Osteoblast (primary cell): Measurements from ENCODE around the gene C1orf167. TPM values are rescaled to one million over a fixed set of nuclear protein-coding genes. Genes with fewer than 3 reads are reported as not detected.

Experiments
- DNase-seq: peaks from one replicate; pipeline ENCODE4 v3.0.0; 2011; ENCODE audit warnings: low spot score, mixed read lengths; ENCODE audit not compliant: insufficient read length; ENCODE audit errors: missing footprints
- H2AFZ ChIP-seq: 2 replicates; pipeline ENCODE4 v1.6.0; 2011; ENCODE audit warnings: mild to moderate bottlenecking, low read length
- H3K27ac ChIP-seq: 2 replicates; pipeline ENCODE4 v1.5.1; 2011; ENCODE audit warnings: mild to moderate bottlenecking, low read depth, low read length, moderate library complexity
- H3K27me3 ChIP-seq: 2 replicates; pipeline ENCODE4 v1.6.0; 2012; ENCODE audit warnings: mild to moderate bottlenecking, control low read depth, inconsistent platforms, low read length, moderate library complexity; ENCODE audit not compliant: insufficient read depth
- H3K36me3 ChIP-seq: 2 replicates; pipeline ENCODE4 v1.5.1; 2011; ENCODE audit warnings: mild to moderate bottlenecking, low read length, control low read depth, moderate library complexity; ENCODE audit not compliant: insufficient read depth
- H3K4me1 ChIP-seq: 2 replicates; pipeline ENCODE4 v1.5.1; 2011; ENCODE audit warnings: mild to moderate bottlenecking, low read length, control low read depth, moderate library complexity; ENCODE audit not compliant: insufficient read depth
- H3K4me2 ChIP-seq: 2 replicates; pipeline ENCODE4 v1.6.0; 2011; ENCODE audit warnings: mild to moderate bottlenecking, low read length; ENCODE audit not compliant: insufficient read depth
- H3K4me3 ChIP-seq: fragments of 200-600 bp; sonication (generic); 3 replicates; pipeline ENCODE4 v1.5.1; 2012; ENCODE audit warnings: mild to moderate bottlenecking, low read length, inconsistent platforms; ENCODE audit not compliant: insufficient read depth
- H3K79me2 ChIP-seq: 2 replicates; pipeline ENCODE4 v1.6.0; 2012; ENCODE audit warnings: mild to moderate bottlenecking, low read length, control low read depth, inconsistent platforms; ENCODE audit not compliant: insufficient read depth
- H3K9me3 ChIP-seq: 2 replicates; pipeline ENCODE4 v1.5.1; 2011; ENCODE audit warnings: low read depth, low read length, control low read depth
- H4K20me1 ChIP-seq: 2 replicates; pipeline ENCODE4 v1.6.0; 2012; ENCODE audit warnings: mild to moderate bottlenecking, low read length, control low read depth; ENCODE audit not compliant: insufficient read depth
- CTCF ChIP-seq: IDR thresholded peaks from 2 replicates; pipeline ENCODE4 v1.5.1; 2011; ENCODE audit warnings: mild to moderate bottlenecking, low read depth, low read length, moderate library complexity; ENCODE audit errors: extremely low read depth
- total RNA-seq: library from RNA; depleted of rRNA; stranded (reverse); fragments of >200 nt; gene quantifications from 2 replicates; pipeline ENCODE4 v1.2.3, GENCODE V29; 2012

C1orf167 gene
- total RNA-seq, 1 donor: not detected

- H4K20me1 ChIP-seq: no peaks in the 10 kb centered on the region
- no peak overlapping the region for H2AFZ ChIP-seq
- H3K79me2 ChIP-seq: no peaks in the 10 kb centered on the region
- H3K4me1 ChIP-seq: peaks cover 18% of the 10 kb centered on the region
- no peak for TF ChIP-seq CTCF
- no peaks in the 10 kb centered on the region for H3K9me3 ChIP-seq
- no peak for DNase-seq
- H3K4me2 ChIP-seq: no peak overlapping the region
- peaks cover 34% of the 10 kb centered on the region for H3K36me3 ChIP-seq
- H3K27me3 ChIP-seq: no peaks in the 10 kb centered on the region
- no peak overlapping the region for H3K27ac ChIP-seq
- no peak overlapping the region for H3K4me3 ChIP-seq
Observed at GRCh38 chr1:11795238-11795890, 33.4 kb downstream of the C1orf167 start.

DNA sequence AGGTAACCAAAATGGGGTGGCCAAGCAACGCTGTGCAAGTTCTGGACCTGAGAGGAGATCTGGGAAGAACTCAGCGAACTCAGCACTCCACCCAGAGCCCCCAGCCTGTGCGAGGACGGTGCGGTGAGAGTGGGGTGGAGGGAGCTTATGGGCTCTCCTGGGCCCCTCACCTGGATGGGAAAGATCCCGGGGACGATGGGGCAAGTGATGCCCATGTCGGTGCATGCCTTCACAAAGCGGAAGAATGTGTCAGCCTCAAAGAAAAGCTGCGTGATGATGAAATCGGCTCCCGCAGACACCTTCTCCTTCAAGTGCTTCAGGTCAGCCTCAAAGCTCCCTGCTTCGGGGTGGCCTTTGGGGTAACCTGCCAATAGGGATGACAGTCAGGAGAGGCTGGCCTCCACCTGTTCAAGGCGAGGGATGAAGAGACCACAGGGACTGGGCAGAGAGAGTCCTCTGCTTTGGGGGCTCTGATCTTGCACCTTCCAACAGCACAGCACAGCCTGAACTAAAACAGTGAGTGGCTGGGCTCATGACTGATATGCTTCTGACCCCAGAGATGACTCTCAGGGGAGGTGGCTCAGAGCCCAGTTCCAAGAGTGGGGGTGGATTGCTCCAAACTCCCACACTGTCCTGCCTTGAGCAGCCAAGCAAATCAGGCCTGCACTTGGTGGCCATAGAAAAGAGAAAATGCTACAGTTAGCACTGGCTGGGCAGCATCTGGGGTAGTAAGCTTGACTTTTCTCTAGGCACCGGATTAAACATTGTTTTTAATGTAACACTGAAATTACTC, 34.2 kb downstream of the C1orf167 start:
- Histone ChIP-seq H4K20me1 (no peaks in the 10 kb centered on the region), H3K4me1 (peaks cover 10% of the 10 kb centered on the region), H3K9me3 (no peaks in the 10 kb centered on the region), H3K79me2 (no peaks in the 10 kb centered on the region), H3K4me3 (no peak overlapping the region), H3K36me3 (peaks cover 41% of the 10 kb centered on the region), H2AFZ (no peak overlapping the region), H3K27ac (no peak overlapping the region), H3K4me2 (no peak overlapping the region), H3K27me3 (no peaks in the 10 kb centered on the region)
- no peak for TF ChIP-seq CTCF
- peak; percentile 77 for DNase-seq

DNA sequence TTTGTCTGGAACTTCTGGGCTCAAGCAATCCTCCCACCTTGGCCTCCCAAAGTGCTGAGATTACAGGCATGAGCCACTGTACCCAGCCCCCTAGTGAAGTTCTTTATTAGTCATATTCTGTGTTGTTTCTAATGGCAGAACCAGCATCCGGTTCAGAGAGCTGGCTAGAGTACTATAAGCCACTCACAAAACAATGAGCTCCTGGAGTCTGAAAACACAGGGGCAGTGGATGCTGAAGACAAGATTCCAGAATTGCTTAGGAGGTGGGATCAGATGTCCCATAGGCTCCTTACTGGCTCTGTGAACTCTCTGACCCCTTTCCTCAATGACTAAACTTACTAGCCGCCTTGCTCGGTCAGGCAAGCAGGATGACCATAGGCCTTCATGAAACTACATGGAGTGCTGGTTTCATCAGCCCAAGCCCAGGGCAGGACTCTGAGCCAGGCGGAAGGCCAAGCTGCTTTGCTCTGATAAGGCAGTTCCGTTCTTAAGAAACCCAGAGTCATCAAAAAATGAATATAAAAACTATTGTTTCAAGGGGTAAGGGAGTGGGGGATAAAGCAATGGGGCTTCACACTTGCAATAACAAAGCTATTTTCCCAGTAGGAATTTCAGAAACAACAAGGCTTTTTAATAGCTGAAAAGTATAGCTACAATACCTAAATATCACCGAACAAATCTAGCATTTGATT, 35.7 kb downstream of the C1orf167 start:
- Histone ChIP-seq H3K9me3 (no peaks in the 10 kb centered on the region), H3K27ac (no peak overlapping the region), H2AFZ (no peak overlapping the region), H3K36me3 (peaks cover 35% of the 10 kb centered on the region), H3K79me2 (peaks cover 8% of the 10 kb centered on the region), H3K27me3 (no peaks in the 10 kb centered on the region), H3K4me2 (no peak overlapping the region), H3K4me1 (peaks cover 17% of the 10 kb centered on the region), H3K4me3 (no peak overlapping the region), H4K20me1 (peaks cover 3% of the 10 kb centered on the region)
- TF ChIP-seq CTCF: no peak
- peak; percentile 85 for DNase-seq

GRCh38 chr1:11799099-11799498, 37.1 kb downstream of the C1orf167 start:
- Histone ChIP-seq H3K27ac (no peak overlapping the region), H3K36me3 (peaks cover 29% of the 10 kb centered on the region), H3K9me3 (no peaks in the 10 kb centered on the region), H3K27me3 (no peaks in the 10 kb centered on the region), H3K4me3 (no peak overlapping the region), H2AFZ (no peak overlapping the region), H4K20me1 (peaks cover 3% of the 10 kb centered on the region), H3K4me2 (no peak overlapping the region), H3K4me1 (peaks cover 31% of the 10 kb centered on the region), H3K79me2 (peaks cover 15% of the 10 kb centered on the region)
- TF ChIP-seq CTCF: no peak
- no peak for DNase-seq
